Epithelial cell of esophagus (primary cell): Measurements from ENCODE around the gene MACROD2.
A peak's percentile ranks its signal among the peaks of the same experiment; 100 is the strongest.
"Not testable (repeated sequence)": the region's sequence is repeated elsewhere in the genome, so short reads cannot be mapped to it uniquely, and the experiment has no call there.

Experiments used
- DNase-seq: peaks from one replicate; pipeline ENCODE4 v3.0.0; 2010; ENCODE audit warnings: low read depth
- H3K4me3 ChIP-seq: 2 replicates; pipeline ENCODE4 v1.5.1; 2011; ENCODE audit warnings: mild to moderate bottlenecking, low read length, control low read depth
- TF ChIP-seq, protein P1 (sequence below): IDR thresholded peaks from 2 replicates; pipeline ENCODE4 v1.5.1; 2011; ENCODE audit warnings: low read depth, mild to moderate bottlenecking, low read length, control low read depth, inconsistent platforms; ENCODE audit not compliant: insufficient read depth; ENCODE audit errors: missing control alignments

Gene MACROD2

DNA sequence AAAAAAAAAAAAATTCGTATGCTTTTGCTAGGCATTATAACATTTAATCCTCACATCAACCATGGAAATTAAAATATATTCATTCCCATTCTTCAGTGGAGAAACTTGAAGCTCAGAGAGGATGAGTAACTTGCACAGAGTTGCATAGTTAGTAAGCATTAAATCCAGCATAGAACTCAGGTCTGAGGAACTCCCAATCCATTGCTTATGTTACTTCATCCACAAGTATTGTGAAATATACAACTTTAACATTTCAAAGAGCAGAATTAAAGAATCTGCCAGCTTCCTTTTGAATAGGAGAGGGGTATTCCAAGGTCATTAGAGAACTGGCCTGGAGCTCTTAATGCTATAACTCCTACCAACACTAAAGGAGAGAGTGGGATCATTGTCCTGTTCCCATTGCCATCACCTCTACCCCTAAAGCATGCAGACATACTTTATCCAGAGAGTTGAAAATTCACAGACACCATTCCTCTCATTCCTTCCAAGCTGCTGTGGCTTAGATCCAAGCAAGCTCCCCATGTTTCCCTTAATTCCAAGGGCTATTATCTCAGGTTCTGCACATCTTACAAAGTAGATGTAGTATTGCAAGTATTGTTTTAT is 250.2 kb downstream of the MACROD2 start:
- no peak overlapping the region for H3K4me3 ChIP-seq
- peak; percentile 2 for DNase-seq
- TF ChIP-seq, protein P1, sequence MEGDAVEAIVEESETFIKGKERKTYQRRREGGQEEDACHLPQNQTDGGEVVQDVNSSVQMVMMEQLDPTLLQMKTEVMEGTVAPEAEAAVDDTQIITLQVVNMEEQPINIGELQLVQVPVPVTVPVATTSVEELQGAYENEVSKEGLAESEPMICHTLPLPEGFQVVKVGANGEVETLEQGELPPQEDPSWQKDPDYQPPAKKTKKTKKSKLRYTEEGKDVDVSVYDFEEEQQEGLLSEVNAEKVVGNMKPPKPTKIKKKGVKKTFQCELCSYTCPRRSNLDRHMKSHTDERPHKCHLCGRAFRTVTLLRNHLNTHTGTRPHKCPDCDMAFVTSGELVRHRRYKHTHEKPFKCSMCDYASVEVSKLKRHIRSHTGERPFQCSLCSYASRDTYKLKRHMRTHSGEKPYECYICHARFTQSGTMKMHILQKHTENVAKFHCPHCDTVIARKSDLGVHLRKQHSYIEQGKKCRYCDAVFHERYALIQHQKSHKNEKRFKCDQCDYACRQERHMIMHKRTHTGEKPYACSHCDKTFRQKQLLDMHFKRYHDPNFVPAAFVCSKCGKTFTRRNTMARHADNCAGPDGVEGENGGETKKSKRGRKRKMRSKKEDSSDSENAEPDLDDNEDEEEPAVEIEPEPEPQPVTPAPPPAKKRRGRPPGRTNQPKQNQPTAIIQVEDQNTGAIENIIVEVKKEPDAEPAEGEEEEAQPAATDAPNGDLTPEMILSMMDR, result no peak

DNA sequence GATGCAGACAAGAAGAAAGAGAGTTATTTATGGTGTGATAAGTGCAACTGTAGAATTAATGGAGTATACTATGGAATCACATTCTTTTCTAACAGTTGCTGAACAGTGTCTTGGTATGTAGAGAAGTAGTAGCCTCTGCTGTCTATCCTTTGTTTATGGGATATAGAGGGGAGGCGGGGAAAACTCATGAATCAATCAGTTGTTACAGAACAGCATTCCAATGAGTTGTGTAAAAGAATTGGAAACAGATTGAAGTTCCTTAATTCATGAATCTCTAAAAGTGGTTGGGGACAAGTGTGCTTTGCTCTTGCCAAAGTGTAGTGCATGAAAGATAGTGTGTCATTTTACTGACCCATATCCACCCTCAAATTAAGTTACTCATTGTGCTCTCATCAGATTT is 264.4 kb downstream of the MACROD2 start:
- TF ChIP-seq, protein P1, result no peak
- DNase-seq, result peak; percentile 40
- H3K4me3 ChIP-seq, result no peak overlapping the region

DNA sequence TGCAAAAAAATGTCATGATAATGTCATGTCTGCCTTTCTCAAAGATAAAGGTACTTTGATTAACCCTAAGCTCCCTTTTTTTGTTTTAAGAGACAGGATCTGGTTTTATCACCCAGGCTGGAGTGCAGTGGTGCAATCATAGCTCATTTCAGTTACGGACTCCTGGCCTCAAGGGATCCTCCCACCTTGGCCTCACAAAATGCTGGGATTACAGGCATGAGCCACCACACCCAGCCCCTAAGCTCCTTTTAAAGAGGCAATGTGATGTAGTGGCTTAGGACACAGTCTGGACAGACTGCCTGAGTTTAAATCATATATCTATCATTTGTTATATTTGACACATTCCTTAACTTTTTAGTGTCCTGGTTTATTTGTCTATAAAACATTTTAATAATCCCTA is 265.1 kb downstream of the MACROD2 start:
- DNase-seq, result no peak
- TF ChIP-seq, protein P1, result no peak

DNA sequence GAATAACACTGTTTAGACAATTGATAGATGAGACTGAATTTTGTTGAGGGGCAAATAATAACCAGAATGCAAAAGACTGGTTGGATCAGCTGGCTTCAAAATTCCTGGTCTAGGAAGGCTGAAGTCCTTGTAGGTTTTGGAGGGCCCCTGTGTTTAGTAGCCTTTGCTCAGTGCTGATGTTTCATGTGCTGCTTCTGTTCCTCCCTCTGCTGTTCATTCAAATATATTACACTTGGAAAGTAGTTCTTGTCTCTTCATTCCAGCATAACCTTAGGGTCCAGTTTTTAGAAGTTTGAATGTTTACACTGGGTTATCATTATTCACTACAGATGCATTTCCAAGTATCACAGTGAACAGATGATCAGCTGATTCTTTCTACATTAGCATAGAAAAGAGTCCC is 269.6 kb downstream of the MACROD2 start:
- H3K4me3 ChIP-seq, result no peak overlapping the region
- TF ChIP-seq, protein P1, result peak; percentile 54
- DNase-seq, result peak; percentile 45

More for the DNA sequence above, 265.1 kb downstream of the MACROD2 start:
- no peak overlapping the region for H3K4me3 ChIP-seq

DNA sequence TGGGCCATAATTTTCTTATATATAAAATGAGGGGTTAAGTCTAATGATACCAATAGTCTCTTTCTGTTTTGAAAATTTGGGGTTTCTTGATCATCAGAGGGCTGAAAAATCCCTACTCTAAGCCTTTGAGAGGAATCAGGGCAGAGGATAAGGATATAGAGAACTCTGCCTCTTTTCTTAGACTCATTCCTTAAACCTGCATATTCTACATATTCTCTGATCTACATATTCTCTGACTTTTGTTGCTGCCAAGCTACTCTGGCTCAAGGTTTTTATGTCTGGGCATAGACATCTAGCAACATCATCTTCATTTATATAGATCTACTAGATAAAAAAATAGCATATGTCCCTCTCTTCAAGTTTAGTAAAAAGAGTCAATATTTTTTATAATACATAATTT is 270.9 kb downstream of the MACROD2 start:
- DNase-seq, result no peak
- no peak overlapping the region for H3K4me3 ChIP-seq
- TF ChIP-seq, protein P1, result no peak

DNA sequence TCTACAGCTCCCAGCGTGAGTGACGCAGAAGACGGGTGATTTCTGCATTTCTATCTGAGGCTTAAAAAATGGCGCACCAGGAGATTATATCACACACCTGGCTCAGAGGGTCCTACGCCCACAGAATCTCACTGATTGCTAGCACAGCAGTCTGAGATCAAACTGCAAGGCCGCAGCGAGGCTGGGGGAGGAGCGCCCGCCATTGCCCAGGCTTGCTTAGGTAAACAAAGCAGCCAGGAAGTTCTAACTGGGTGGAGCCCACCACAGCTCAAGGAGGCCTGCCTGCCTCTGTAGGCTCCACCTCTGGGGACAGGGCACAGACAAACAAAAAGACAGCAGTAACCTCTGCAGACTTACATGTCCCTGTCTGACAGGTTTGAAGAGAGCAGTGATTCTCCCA is 275.4 kb downstream of the MACROD2 start:
- not testable (repeated sequence) for DNase-seq

DNA sequence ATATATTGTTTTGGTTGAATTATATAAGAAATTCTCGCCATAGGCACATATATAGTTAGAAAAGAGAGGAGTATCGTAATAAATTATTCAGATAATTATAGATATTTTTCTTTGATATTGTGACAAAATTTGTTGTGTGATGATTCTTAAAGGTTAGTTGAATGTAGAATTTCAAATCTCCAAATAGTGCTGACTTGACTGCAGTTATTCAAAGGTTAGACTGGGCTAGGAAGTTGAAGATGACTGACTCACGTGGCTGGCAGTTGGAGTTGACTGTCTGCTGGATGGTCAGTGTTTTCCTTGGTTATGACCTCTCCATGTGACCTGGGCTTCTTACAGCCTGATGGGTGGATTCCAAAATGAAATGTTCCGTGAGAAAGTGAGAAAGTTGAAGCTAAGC is 286.8 kb downstream of the MACROD2 start:
- TF ChIP-seq, protein P1, result no peak
- DNase-seq, result no peak

More for the DNA sequence above, 275.4 kb downstream of the MACROD2 start:
- H3K4me3 ChIP-seq, result not testable (repeated sequence)

DNA sequence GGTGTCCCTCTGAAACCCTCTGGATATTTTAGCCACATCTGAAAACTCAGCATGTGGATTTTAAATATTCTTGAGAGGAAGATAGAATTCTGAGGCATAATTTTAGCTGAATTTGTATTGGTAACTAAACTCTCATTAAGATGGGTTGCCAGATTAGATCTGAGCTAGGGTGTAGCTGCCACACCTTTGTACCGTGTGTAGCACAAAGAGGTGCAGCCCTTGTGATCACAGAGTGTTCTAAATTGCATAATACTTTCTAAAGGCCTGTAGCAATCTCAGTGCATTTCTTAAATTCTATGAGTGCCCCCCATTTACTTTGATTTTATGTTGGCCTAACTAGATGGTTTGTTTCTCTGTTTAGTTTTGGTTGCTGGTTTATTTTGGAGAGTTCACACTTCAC is 289.1 kb downstream of the MACROD2 start:
- TF ChIP-seq, protein P1, result no peak
- peak; percentile 44 for DNase-seq
- no peak overlapping the region for H3K4me3 ChIP-seq

More for the DNA sequence above, 286.8 kb downstream of the MACROD2 start:
- H3K4me3 ChIP-seq, result no peak overlapping the region
